Vagina (tissue), 2 donors: ENCODE measurements around the gene NT5DC2.

Experiments used
- POLR2AphosphoS5 ChIP-seq, 2 donors: sonication (generic); formaldehyde crosslinking; IDR thresholded peaks; one replicate each; pipeline ENCODE4 v1.9.0; 2017; ENCODE audit warnings: antibody characterized with exemption in 2 of 2, mild to moderate bottlenecking in 2 of 2, low read depth in 1 of 2; ENCODE audit not compliant: insufficient read depth in 1 of 2
- TF ChIP-seq, protein P1 (sequence below), 3 experiments: fragments of 450-650 bp in 2 of 3; fragments of 200-600 bp in 1 of 3; sonication (generic) in 1 of 3; IDR thresholded peaks; one replicate each; pipeline ENCODE4 v1.5.1; 2017 to 2019; ENCODE audit warnings: antibody characterized with exemption in 3 of 3, mild to moderate bottlenecking in 2 of 3, moderate library complexity in 2 of 3

DNA sequence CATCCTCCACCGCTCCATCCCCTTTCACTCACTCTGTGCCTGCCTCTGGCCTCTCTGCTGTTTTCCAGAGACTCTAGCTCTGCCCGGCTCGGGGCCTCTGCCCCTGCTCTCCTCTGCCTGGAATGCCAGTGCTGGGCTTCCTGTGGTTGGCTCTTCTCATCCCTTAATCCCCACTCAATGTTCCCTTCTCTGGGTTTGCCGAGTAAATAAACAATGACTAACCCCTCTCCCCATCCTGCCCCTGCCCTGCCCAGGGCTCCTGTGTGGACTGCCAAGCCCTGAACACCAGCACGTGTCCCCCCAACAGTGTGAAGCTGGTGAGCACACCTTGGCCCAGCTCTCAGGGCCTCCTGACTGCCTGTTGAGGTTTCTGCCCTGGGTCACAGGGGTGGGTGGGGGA is 26.3 kb downstream of the NT5DC2 start:
- TF ChIP-seq, protein P1, sequence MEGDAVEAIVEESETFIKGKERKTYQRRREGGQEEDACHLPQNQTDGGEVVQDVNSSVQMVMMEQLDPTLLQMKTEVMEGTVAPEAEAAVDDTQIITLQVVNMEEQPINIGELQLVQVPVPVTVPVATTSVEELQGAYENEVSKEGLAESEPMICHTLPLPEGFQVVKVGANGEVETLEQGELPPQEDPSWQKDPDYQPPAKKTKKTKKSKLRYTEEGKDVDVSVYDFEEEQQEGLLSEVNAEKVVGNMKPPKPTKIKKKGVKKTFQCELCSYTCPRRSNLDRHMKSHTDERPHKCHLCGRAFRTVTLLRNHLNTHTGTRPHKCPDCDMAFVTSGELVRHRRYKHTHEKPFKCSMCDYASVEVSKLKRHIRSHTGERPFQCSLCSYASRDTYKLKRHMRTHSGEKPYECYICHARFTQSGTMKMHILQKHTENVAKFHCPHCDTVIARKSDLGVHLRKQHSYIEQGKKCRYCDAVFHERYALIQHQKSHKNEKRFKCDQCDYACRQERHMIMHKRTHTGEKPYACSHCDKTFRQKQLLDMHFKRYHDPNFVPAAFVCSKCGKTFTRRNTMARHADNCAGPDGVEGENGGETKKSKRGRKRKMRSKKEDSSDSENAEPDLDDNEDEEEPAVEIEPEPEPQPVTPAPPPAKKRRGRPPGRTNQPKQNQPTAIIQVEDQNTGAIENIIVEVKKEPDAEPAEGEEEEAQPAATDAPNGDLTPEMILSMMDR (IDR thresholded peaks at IDR 0.05): no peak
- no peak for TF ChIP-seq POLR2AphosphoS5 (IDR thresholded peaks at IDR 0.05; ENCODE audit: insufficient read depth in 1 of 2, low read depth in 1 of 2)
